HEK293 (cell line): Measurements from ENCODE around the gene TSPAN17.

ENCODE experiments used
- ATF2 ChIP-seq: fragments of 450-650 bp; formaldehyde crosslinking; IDR thresholded peaks from 2 replicates; pipeline ENCODE4 v1.5.1; 2016; ENCODE audit warnings: missing biosample characterization, missing genetic modification characterization, low read depth
- GFI1B ChIP-seq: fragments of 450-650 bp; formaldehyde crosslinking; IDR thresholded peaks from 2 replicates; pipeline ENCODE4 v1.5.1; 2016; ENCODE audit warnings: missing biosample characterization, missing genetic modification characterization
- KLF8 ChIP-seq: fragments of 450-650 bp; formaldehyde crosslinking; IDR thresholded peaks from 2 replicates; pipeline ENCODE4 v1.5.1; 2016; ENCODE audit warnings: missing biosample characterization, missing genetic modification characterization
- MZF1 ChIP-seq: fragments of 450-650 bp; formaldehyde crosslinking; IDR thresholded peaks from 2 replicates; pipeline ENCODE4 v1.5.1; 2017; ENCODE audit warnings: missing biosample characterization, missing genetic modification characterization, borderline replicate concordance
- OSR2 ChIP-seq: fragments of 450-650 bp; formaldehyde crosslinking; IDR thresholded peaks from 2 replicates; pipeline ENCODE4 v1.5.1; 2016; ENCODE audit warnings: missing biosample characterization, missing genetic modification characterization
- REST ChIP-seq: fragments of 450-650 bp; formaldehyde crosslinking; IDR thresholded peaks from 2 replicates; pipeline ENCODE4 v1.5.1; 2016; ENCODE audit warnings: missing biosample characterization, missing genetic modification characterization
- SALL2 ChIP-seq: fragments of 450-650 bp; formaldehyde crosslinking; IDR thresholded peaks from 2 replicates; pipeline ENCODE4 v1.5.0; 2017; ENCODE audit warnings: missing biosample characterization, mild to moderate bottlenecking, missing genetic modification characterization, borderline replicate concordance
- SP2 ChIP-seq: fragments of 450-650 bp; formaldehyde crosslinking; IDR thresholded peaks from 2 replicates; pipeline ENCODE4 v1.5.1; 2016; ENCODE audit warnings: missing biosample characterization, missing genetic modification characterization
- TSHZ1 ChIP-seq: fragments of 450-650 bp; formaldehyde crosslinking; IDR thresholded peaks from 2 replicates; pipeline ENCODE4 v1.5.1; 2016; ENCODE audit warnings: missing biosample characterization, missing genetic modification characterization, borderline replicate concordance
- ZBTB10 ChIP-seq: fragments of 450-650 bp; formaldehyde crosslinking; IDR thresholded peaks from 2 replicates; pipeline ENCODE4 v1.5.1; 2016; ENCODE audit warnings: missing biosample characterization, missing genetic modification characterization
- ZFP41 ChIP-seq: fragments of 450-650 bp; formaldehyde crosslinking; IDR thresholded peaks from 2 replicates; pipeline ENCODE4 v1.5.1; 2016; ENCODE audit warnings: missing biosample characterization, missing genetic modification characterization, borderline replicate concordance
- ZFP69B ChIP-seq: fragments of 450-650 bp; formaldehyde crosslinking; IDR thresholded peaks from 2 replicates; pipeline ENCODE4 v1.5.1; 2016; ENCODE audit warnings: missing biosample characterization, missing genetic modification characterization
- ZIC2 ChIP-seq: fragments of 450-650 bp; formaldehyde crosslinking; IDR thresholded peaks from 2 replicates; pipeline ENCODE4 v1.5.1; 2016; ENCODE audit warnings: missing biosample characterization, missing genetic modification characterization
- ZNF114 ChIP-seq: fragments of 450-650 bp; formaldehyde crosslinking; IDR thresholded peaks from 2 replicates; pipeline ENCODE4 v1.5.0; 2017; ENCODE audit warnings: missing biosample characterization, missing genetic modification characterization
- ZNF138 ChIP-seq: fragments of 450-650 bp; formaldehyde crosslinking; IDR thresholded peaks from 2 replicates; pipeline ENCODE4 v1.5.1; 2016; ENCODE audit warnings: missing biosample characterization, missing genetic modification characterization, borderline replicate concordance
- ZNF16 ChIP-seq: fragments of 450-650 bp; formaldehyde crosslinking; IDR thresholded peaks from 2 replicates; pipeline ENCODE4 v1.5.1; 2016; ENCODE audit warnings: low read depth, missing biosample characterization, missing genetic modification characterization
- ZNF2 ChIP-seq: fragments of 450-650 bp; formaldehyde crosslinking; IDR thresholded peaks from 2 replicates; pipeline ENCODE4 v1.5.1; 2016; ENCODE audit warnings: missing biosample characterization, missing genetic modification characterization
- ZNF311 ChIP-seq: fragments of 450-650 bp; formaldehyde crosslinking; IDR thresholded peaks from 2 replicates; pipeline ENCODE4 v1.5.1; 2017; ENCODE audit warnings: missing biosample characterization, missing genetic modification characterization, borderline replicate concordance
- ZNF37A ChIP-seq: fragments of 450-650 bp; IDR thresholded peaks from 2 replicates; pipeline ENCODE4 v1.5.1; 2018; ENCODE audit warnings: missing biosample characterization, missing genetic modification characterization
- ZNF423 ChIP-seq: fragments of 450-650 bp; formaldehyde crosslinking; IDR thresholded peaks from 2 replicates; pipeline ENCODE4 v1.5.1; 2016; ENCODE audit warnings: missing biosample characterization, missing genetic modification characterization
- ZNF544 ChIP-seq: fragments of 450-650 bp; formaldehyde crosslinking; IDR thresholded peaks from 2 replicates; pipeline ENCODE4 v1.5.0; 2017; ENCODE audit warnings: missing biosample characterization, missing genetic modification characterization
- ZNF571 ChIP-seq: fragments of 450-650 bp; formaldehyde crosslinking; IDR thresholded peaks from 2 replicates; pipeline ENCODE4 v1.5.0; 2017; ENCODE audit warnings: missing biosample characterization, missing genetic modification characterization
- ZNF600 ChIP-seq: fragments of 450-650 bp; formaldehyde crosslinking; IDR thresholded peaks from 2 replicates; pipeline ENCODE4 v1.5.1; 2016; ENCODE audit warnings: missing biosample characterization, missing genetic modification characterization
- ZNF623 ChIP-seq: fragments of 450-650 bp; formaldehyde crosslinking; IDR thresholded peaks from 2 replicates; pipeline ENCODE4 v1.5.1; 2016; ENCODE audit warnings: missing biosample characterization, missing genetic modification characterization
- ZNF624 ChIP-seq: fragments of 450-650 bp; formaldehyde crosslinking; IDR thresholded peaks from 2 replicates; pipeline ENCODE4 v1.5.1; 2017; ENCODE audit warnings: missing biosample characterization, missing genetic modification characterization
- ZNF692 ChIP-seq: fragments of 450-650 bp; formaldehyde crosslinking; IDR thresholded peaks from 2 replicates; pipeline ENCODE4 v1.5.1; 2016; ENCODE audit warnings: missing biosample characterization, missing genetic modification characterization
- ZNF768 ChIP-seq: fragments of 450-650 bp; formaldehyde crosslinking; IDR thresholded peaks from 2 replicates; pipeline ENCODE4 v1.5.1; 2018; ENCODE audit warnings: missing biosample characterization, mild to moderate bottlenecking, missing genetic modification characterization
- ZNF837 ChIP-seq: fragments of 450-650 bp; formaldehyde crosslinking; IDR thresholded peaks from 2 replicates; pipeline ENCODE4 v1.5.1; 2016; ENCODE audit warnings: missing biosample characterization, missing genetic modification characterization
- ZSCAN16 ChIP-seq: fragments of 450-650 bp; formaldehyde crosslinking; IDR thresholded peaks from 2 replicates; pipeline ENCODE4 v1.5.1; 2016; ENCODE audit warnings: missing biosample characterization, missing genetic modification characterization

Gene TSPAN17

GRCh38 chr5:176630681-176631222, 16.5 kb upstream of the TSPAN17 start (continued):
- peak; percentile 37; the same call in 1 of the 2 replicates for TF ChIP-seq ZFP69B
- no peak for TF ChIP-seq SALL2 (tag by site-specific recombination)
- no peak for TF ChIP-seq ZNF692
- TF ChIP-seq ZNF837 (tag by site-specific recombination) = no peak
- no peak for TF ChIP-seq ZNF16
- TF ChIP-seq GFI1B (tag by site-specific recombination) = no peak
- TF ChIP-seq ZNF544 (tag by site-specific recombination) = no peak
- no peak for TF ChIP-seq ZNF623 (tag by site-specific recombination)
- TF ChIP-seq MZF1 = no peak
- TF ChIP-seq ZBTB10 (tag by site-specific recombination) = no peak
- TF ChIP-seq ZNF571 = no peak
- no peak for TF ChIP-seq SP2 (tag by site-specific recombination)
- peak; percentile 2; the same call in 1 of the 2 replicates for TF ChIP-seq ZIC2 (tag by site-specific recombination)
- no peak for TF ChIP-seq ZNF2 (tag by site-specific recombination)
- TF ChIP-seq REST (tag by site-specific recombination) = no peak
- TF ChIP-seq ATF2 (tag by site-specific recombination) = 0 out of 2 replicates have a peak, but pooled peaks have one; percentile 15
- no peak for TF ChIP-seq KLF8 (tag by site-specific recombination)
- TF ChIP-seq ZNF600 = no peak
- no peak for TF ChIP-seq ZNF624 (tag by site-specific recombination)
- no peak for TF ChIP-seq OSR2 (tag by site-specific recombination)
- no peak for TF ChIP-seq ZNF138 (tag by site-specific recombination)
- no peak for TF ChIP-seq ZNF311
- no peak for TF ChIP-seq ZNF37A
- TF ChIP-seq ZSCAN16 (tag by site-specific recombination) = no peak
- no peak for TF ChIP-seq ZNF423 (tag by site-specific recombination)
- TF ChIP-seq TSHZ1 (tag by site-specific recombination) = no peak
- no peak for TF ChIP-seq ZFP41
- TF ChIP-seq ZNF768 (tag by site-specific recombination) = no peak
- no peak for TF ChIP-seq ZNF114
